Measurements from ENCODE around the gene FCAMR. TPM values are rescaled to one million over a fixed set of nuclear protein-coding genes. Genes with fewer than 3 reads are reported as not detected.

The FCAMR gene
- total RNA-seq, 1 donor from 2014 or later: not detected

DNA sequence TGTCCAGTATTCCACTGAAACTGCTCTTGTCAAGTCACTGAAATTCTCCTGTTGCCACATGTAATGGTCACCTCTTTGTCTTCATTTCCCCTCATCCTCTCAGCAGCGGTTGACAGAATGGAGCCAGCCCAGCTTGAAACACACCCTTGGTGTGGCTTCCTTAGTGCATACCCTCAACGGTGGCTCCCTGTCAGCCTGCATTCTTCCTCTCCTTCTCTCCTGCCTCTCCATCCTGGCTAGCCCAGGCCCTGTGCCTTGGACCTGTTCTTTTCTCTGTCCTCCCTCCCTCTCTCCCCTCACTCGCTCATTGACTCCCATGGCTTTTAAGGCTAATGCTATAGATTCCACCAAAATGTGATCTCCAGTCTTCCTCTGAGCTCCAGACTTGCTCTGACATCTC, 52.2 kb downstream of the FCAMR start:
- intact Hi-C loops (cut with micrococcal nuclease): no loop called here
- DNase-seq (no peak), ATAC-seq (no peak)

DNA sequence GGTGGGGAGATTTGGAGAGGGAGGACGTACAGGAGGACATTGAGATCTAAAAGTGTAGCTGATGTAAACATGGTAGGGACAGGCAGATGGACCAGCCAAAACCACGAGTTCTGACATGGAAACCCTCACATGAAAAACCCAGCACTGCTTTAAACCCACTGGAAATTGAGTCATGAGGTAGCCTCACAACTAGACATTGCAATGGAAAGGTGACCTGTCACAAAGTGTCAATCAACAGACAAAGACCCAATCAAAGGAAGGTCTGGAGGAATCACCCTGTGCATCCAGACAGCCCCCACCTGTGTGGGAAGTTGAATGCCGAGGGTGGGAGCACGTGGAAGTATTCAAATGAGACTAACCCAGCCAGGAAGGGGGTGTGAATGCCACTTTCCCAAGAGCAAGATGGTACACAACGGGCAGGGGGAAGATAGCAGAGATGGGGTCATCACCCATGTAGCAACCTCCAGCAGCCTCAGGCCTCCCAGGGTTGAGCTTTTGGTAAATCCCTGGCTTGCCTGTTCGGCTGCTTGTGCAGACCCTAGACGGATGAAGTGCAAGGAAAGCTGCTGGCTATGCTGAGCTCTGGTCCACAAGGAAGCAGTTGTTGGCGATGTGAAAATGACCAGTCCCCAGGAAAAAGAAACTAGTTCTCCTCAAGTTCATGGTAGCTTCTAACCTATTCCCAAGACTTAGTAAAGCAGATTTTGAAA, 54.1 kb downstream of the FCAMR start:
- intact Hi-C loops (cut with micrococcal nuclease): no loop called here
- ATAC-seq (no peak), DNase-seq (no peak)

DNA sequence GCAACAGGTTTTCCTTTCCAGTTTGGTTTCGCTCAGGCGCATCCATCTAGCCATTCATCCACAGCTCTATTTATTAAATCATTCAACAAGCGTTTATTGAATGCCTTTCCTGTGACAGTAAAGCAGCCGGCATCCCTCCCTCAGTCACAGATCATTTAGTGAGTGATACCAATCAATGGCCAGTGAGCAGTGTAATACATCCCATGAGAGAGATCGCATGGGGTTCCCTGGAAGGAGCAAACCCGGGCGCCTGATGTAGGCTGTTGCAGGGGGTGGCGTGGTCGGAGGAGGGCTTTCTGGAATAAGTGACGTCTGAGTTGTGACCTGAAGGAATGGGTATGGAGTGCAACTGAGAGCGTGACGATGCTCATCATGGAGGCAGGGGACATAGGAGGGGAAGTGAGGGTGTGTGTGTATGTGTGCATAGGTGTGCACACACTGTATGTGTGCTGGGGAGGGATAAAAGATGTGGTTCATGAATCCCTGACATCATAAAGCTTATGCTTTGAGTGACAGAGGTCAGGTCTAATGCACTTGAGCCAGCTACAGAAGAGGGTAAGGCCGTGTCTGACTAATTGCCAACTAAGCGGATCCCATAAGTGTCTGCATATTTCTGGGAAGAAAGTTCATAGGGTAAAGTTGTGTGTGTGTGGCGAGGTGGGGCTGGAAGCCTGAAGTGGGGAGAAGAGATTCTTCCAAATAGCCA, 55.1 kb downstream of the FCAMR start:
- intact Hi-C loops (cut with micrococcal nuclease): no loop called here
- ATAC-seq (no peak), DNase-seq (no peak)

DNA sequence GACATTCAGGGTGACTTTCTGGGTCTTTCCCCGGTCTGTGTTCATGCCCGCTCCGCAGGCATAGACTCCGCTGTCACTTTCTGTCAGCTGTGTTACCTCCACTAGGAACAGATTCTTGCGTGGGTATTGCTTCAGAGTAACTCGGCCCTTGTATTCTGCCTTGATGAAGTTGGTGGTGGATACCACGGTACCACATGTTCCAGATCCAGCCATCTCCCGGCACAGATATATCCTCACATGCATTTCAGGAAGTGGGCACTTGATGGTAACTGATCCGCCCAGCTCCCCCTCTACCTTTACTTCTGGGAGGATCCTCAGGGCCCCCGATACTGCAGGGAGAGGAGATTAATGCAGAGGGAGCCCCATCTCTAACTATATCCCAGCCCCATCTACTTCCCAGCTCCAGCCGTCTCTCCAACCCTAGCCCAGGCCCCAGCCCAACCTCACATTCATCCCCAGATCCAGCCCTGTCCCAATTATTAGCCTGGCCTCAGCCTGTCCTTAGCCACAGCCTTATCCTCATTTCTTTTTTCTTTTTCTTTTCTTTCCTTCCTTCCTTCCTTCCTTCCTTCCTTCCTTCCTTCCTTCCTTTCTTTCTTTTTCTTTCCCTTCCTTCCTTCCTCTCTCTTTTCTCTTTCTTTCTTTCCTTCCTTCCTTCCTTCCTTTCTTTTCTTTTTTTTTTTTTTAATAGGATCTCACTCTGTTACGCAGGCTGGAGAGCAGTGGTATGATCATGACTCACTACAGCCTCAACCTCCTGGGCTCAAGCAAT, 56.3 kb downstream of the FCAMR start:
- DNase-seq (no peak), ATAC-seq (no peak)
- intact Hi-C loops (cut with micrococcal nuclease): loop anchor here (5.0 kb wide), 2 partner anchors 187 to 282 kb away; no protein-coding TSS in a partner anchor

DNA sequence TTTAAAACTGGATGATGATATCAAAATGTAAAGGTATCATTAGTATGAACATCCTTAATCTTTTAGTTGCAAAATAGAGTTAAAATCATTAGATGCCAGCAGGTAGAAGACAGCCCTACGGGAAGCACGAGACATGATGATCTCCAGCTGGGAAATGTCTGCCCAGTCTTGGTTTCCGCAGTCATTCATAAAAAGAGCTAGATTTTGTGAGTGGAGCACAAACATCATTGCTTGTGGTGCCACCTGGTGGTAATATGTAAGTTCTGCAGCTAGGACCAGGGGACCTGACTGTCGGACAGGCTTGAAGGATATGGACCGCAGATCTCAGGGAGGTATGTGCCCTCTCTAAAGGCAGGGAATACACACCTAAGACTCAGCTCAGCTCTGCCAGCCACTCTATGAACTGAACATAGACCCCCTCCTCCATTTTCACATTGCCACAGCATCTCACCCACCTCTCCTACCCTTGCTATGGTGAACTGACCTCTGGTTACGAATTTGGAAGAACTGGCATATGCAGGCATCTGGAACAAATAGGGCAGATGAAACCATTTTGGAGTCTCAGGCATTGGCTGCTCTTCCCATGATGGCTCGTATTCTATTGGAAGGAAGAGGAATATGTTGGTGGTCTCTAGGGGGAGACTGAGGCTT, 57.7 kb downstream of the FCAMR start:
- intact Hi-C loops (cut with micrococcal nuclease): loop anchor here (5.0 kb wide), 2 partner anchors 185 to 280 kb away; no protein-coding TSS in a partner anchor
- ATAC-seq (peak; percentile 55), DNase-seq (peak; percentile 41)

DNA sequence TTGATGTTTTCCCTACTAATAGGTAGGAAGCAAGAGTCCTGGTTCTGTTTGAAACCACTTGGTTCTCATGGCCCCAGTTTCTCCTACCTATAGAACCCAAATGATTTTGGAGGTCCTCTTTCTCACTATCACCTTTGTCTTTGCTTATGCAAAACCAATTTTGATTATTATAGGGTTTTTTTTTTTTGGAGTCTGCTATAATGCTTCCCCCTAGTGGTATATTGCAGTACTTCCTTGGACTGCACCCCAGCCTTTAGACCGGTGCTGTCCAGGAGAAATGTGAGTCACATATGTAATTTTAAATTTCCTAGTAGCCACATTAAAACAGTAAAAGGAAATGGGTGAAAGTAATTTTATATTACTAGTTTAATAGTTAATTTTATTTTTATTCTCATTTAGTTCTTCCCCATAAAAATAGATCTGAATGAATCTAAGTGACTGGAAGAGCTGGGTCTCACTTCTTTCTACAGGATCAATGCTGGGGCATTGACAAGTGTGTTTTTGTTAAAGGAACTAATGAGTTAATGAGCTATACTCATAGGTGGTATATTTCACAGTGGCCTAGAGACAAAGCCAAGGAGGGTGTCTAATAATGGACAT, 59.1 kb downstream of the FCAMR start:
- intact Hi-C loops (cut with micrococcal nuclease): loop anchor here (5.0 kb wide), 2 partner anchors 184 to 279 kb away; no protein-coding TSS in a partner anchor
- DNase-seq: no peak
- ATAC-seq: peak; percentile 44

DNA sequence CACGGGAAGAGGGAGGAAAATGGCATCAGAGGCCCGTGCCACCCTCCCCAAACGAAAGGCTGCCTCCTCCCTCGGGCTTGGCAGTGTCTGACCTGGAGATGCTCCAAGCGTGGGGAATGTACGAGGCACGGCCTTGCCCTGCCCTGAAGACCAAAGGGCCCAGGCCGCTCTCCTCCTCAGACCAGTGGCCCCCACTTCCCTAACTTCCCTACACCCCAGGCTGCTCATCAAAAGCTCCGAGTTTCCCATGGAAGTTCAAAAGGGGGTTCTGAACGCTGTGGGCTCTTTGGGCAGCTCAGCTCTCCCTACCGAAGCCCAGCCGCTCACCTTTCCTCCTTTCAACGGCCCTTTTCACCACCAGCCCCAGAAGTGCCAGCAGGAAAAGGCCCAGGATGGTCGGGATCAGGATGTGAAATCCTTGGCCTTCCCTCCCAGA, 60.4 kb downstream of the FCAMR start:
- no peak for DNase-seq
- intact Hi-C loops (cut with micrococcal nuclease): loop anchor here (5.0 kb wide), 2 partner anchors 183 to 278 kb away; no protein-coding TSS in a partner anchor
- peak; percentile 39 for ATAC-seq

DNA sequence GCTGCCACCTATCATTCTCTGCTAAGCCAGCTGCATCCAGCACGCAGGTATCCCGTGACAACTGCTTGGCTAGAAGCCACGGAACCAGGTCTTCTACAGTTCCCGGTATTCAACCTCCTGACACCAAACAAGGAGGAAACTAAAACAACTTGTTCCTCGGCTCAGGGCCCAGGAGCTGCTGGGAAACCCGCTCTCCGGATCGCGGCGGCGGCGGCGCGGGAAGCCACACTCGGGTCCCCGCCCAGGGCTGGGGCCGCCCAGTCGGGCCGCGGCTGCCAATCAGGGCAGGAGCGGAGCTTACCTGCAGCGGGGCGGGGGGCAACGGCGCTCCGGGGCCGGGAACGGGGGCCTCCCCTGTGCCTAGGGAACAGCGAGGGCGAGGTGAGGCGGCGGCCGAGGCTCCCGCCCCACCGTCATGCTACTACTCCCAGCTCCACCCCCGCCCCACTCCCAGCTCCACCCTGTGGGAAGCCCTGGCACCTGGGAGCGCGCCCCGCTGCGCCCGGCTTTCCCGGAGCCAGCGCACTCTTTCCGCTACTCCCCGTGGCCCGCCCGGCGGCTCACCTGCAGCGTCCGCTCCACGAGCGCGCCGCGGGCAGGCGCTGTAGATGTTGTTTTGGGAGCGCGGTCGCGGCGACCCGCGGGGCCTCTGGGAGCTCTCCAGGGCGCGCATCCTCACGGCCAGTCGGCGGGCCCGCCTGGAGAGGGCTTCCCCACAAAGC, 60.9 kb downstream of the FCAMR start:
- intact Hi-C loops (cut with micrococcal nuclease): no loop called here
- DNase-seq (peak; percentile 73), ATAC-seq (peak; percentile 80)

DNA sequence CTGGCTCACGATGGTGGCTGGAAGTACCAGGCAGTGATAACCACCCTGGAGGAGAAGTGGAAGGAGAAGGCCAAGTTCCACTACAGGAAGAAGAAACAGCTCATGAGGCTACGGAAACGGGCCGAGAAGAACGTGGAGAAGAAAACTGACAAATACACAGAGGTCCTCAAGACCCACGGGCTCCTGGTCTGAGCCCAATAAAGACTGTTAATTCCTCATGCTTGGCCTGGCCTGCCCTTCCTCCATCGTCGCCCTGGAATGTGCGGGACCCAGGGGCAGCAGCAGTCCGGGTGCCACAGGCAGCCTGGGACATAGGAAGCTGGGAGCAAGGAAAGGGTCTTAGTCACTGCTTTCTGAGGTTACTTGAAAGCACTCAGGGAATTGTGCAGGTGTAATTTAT, 62.2 kb downstream of the FCAMR start:
- ATAC-seq: no peak
- no peak for DNase-seq
- intact Hi-C loops (cut with micrococcal nuclease): no loop called here

Other genes with a start within 250 kb of the FCAMR start
- not detected for gene IL19, start 199.7 kb downstream of the FCAMR start, total RNA-seq
- gene IL10, start 198.0 kb downstream of the FCAMR start, total RNA-seq: 0.37 TPM
- gene IL20, start 104.8 kb downstream of the FCAMR start, total RNA-seq: not detected
- not detected for gene IL24, start 73.0 kb downstream of the FCAMR start, total RNA-seq
- gene FCMR, start 48.5 kb downstream of the FCAMR start, total RNA-seq: 6.2 TPM
- not detected for gene PIGR, start 24.0 kb downstream of the FCAMR start, total RNA-seq
- gene C1orf116, start 62.3 kb upstream of the FCAMR start, total RNA-seq: 2.0 TPM
- gene YOD1, start 80.7 kb upstream of the FCAMR start, total RNA-seq: 4.9 TPM
- 99.0 TPM for gene PFKFB2, start 82.8 kb upstream of the FCAMR start, total RNA-seq
- gene C4BPB, start 118.4 kb upstream of the FCAMR start, total RNA-seq: not detected
- not detected for gene C4BPA, start 133.8 kb upstream of the FCAMR start, total RNA-seq

Measured in left ventricle myocardium superior (tissue), 1 donor.